Inflammatory macrophage treated with lipopolysaccharide for 4 hours (primary cell): ENCODE data around the gene USP32.

Experiments
- DNase-seq: peaks from one replicate; pipeline ENCODE4 v3.0.0-alpha.2; 2020

The USP32 gene

DNA sequence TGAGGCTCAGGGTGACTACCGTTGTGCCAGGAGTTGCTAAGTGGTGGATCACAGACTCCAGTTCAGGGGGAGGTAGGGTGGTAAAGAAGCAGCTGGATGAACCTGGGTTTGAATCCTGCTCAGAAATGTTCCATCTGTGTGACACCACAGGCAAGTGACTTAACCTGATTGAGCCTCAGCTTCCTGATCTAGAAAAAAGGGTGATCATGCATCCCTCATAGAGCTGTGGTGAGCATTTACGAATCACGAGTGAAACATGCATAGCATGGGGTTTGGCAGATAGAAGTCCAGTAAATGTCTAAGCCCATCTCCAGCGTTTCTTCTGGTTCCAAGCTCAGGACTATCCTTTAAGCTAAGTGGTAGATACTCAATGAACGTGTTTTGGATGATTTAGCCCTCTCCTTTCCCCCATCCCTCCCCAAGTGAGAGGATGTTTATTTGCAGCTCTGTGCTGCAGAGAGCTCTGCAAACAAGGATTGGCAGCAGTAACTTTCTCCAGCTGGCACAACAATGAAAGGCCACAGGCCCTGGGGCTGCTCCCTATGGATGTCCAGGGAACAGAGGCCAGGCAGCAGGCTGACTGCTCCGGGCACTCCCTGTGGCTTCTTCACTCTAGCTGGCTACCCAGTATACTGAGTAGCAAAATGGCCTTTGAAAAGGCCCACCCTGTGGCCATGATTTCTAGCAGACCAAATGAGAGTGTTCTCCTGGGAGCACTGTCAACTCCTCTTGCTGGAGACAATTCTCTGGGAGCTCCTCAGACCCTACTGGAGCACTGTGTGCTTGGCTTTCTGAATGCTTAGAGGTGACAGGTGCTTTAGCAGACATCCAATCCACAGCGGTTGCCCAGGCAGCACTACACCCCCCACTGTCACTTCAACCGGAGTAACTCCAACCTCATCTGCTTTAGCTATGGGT lies 220.8 kb downstream of the USP32 start:
- DNase-seq = no peak

DNA sequence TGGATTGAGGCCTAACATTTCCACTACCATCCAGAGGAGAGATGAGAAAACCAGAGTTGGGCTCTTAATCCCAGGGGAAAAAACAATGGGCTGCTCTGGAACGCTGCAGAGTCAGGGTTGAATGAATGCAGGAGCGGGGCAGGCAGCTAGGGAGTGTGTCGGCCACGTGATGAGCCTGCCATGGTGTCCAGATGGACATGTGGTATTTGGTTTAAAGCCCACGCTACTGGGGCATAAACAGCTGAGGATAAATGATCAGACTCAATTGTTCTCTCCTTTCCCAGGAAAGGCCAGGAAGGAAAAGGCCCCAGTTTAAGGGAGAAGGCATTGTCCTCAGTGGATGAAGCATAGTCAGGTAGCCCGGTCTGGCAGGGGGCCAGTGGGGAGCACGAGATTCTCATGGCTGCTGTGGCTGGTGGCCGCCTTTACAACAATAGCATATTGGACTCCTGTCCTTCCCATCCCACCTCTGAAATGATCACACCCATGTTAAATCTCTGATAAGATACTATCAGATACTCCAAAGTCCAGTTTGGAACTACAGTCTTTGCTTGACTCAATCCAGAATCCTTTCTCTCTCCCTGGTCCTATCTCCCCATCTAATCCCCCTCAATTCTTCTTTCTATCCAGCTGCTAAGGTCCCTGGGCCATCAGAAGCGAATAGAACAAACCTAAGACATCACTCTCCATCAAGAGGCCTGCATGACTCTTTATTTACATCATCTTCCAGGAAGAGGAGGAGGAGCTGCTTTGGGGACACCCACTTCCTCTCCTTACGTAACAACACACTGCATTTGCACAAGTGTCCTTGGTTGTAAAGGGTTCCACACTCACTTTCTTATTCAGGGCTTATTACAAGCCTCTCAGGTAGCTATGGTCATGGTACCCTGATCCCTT lies 221.8 kb downstream of the USP32 start:
- peak; percentile 79 for DNase-seq

DNA sequence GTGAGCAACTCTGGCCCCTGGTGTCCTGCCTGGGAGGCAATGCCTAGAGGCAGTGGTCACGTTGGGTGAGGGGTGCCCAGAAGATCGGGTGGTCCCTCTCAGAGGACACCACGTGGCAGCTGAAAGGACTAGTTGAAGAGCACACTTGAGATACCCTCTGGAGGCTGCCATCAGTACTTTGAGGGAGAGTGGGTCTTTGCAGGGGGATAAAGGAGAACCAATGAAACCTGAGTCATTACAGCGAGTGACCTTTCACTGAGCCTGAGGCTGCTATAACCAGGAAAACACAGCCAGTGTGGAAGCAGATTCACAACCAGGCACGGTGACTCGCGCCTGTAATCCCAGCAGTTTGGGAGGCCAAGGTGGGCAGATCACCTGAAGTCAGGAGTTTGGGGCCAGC lies 223.3 kb downstream of the USP32 start:
- DNase-seq = no peak

DNA sequence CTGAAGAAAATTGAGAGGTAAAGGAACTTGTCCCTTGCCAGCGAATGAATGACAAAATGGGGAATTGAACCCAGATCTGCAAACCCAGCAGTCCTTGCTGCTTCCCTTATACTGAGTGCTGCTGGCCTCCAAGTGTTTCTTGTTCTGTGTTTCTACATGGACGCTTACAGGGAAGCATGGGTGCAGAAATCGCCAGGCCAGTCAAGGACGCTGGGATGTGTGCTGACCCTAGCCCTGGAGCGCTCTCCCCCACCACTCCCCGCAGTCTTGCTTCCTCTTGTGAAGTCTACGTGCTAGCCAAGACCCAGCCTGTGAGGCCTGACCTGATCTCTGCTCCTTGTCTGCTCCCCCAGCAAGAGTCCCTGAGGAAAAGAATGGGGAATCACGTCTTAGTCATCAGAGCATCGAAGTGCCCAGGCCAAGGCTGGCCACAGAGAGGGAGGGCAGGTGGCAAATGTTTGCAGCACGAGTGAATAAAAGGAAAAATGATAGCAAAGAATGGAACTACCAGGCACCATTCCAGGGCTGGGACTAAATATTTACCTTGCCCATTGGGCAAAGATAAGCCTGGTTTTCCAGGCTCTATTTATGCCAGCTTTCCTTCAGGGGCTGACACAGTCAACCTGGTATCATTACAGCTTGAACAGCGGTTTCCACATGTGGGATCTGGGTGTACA lies 224.7 kb downstream of the USP32 start:
- DNase-seq = peak; percentile 30

DNA sequence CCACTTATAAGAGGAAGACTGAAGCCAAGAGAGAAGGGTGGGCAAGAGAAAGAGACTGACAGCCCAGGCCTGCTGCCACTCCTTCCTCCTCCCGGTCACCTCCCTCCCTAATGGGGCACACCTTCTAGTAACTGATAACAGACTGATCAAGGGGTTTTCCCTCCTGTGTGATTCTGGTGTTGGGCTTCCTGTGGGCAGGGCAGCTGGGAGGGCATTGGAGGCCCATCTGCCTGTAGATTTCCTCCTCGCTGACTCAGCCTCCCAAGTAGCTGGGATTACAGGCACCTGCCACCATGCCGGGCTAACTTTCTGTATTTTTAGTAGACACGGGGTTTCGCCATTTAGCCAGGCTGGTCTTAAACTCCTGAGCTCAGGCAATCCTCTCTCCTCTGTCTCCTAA lies 226.0 kb downstream of the USP32 start:
- DNase-seq = no peak

DNA sequence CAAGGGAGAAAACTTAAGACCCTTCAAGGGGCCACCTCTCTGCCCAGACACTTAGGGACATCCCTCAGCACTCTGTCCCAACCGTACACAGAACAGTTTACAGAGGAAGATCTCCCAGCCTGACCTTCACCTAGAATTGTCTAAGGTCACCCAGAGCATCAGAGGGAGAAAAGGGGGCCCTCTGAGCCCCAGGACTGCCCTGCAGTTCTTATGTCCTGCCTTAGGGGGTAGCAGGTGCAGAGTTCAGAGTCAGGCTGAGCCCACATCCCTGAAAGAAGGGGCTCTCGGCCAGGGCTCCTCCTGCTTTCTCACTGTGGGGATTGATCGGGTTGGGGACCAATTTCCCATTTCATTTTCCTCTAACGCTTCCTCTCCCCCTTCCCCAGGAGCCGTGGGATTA lies 226.7 kb downstream of the USP32 start:
- no peak for DNase-seq

DNA sequence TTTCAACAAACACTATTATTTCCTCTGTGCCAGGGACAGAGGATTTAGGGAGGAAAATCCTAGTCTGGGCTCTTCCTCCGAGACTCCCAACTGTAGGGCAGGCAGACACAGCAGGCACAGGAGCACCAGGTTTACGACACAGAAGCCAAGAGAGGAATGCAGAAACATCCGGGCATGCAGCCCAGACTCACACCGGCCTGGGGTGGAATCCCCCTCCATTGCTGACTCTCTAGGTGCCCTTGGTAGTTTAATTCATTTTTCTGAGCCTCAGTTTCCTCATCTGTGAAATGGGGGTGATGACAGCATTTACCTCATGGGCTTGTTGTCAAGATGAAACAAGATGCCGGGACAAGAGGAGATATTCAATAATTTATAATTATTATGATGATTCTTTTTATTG lies 227.2 kb downstream of the USP32 start:
- DNase-seq = no peak

DNA sequence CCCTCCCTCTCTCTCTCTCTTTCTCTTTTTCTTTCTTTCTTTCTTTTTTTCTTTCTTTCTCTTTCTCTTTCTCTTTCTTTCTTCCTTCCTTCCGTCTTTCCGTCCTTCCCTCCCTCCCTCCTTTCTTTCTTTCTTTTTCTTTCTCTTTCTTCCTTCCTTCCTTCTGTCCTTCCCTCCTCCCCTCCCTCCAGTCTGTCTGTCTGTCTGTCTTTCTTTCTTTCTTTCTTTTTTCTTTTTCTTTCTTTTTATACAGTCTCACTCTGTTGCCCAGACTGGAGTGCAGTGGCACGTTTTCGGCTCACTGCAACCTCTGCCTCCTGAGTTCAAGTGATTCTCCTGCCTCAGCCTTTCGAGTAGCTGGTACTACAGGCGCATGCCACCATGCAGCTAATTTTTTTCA lies 227.8 kb downstream of the USP32 start:
- DNase-seq = no peak

DNA sequence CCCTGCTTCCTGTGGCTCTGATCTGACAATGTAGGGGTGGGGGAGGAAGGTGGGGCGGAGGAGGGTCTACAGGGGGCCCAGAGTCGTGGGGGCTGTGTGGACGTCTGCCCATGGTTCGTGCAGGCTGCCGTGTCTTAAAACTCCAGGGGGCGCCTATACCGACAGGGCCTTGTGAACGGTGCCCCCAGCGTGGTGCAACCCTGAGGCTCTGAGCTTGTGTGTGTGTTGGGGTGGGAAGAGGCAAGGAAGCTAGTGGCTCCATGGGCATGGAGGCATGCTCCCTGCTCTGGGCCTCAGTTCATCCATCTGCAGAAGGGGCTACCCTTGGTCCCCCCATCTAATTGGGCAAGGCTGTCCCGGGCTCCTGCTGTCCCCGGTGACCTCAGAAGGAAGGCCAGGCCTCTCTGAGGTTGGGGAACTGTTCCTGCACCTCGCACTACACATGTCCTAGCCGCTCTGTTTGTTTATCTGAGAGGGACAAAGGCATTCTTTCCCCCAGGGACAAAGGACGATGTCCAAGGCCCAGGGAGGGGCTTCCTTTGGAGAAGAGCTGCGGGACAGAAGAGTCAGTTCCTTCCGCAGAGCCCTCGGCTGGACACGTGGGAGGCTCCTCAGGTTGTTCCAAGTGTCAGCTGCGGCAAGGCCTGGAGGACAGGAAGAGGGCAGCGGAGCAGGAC lies 228.7 kb downstream of the USP32 start:
- DNase-seq = no peak

DNA sequence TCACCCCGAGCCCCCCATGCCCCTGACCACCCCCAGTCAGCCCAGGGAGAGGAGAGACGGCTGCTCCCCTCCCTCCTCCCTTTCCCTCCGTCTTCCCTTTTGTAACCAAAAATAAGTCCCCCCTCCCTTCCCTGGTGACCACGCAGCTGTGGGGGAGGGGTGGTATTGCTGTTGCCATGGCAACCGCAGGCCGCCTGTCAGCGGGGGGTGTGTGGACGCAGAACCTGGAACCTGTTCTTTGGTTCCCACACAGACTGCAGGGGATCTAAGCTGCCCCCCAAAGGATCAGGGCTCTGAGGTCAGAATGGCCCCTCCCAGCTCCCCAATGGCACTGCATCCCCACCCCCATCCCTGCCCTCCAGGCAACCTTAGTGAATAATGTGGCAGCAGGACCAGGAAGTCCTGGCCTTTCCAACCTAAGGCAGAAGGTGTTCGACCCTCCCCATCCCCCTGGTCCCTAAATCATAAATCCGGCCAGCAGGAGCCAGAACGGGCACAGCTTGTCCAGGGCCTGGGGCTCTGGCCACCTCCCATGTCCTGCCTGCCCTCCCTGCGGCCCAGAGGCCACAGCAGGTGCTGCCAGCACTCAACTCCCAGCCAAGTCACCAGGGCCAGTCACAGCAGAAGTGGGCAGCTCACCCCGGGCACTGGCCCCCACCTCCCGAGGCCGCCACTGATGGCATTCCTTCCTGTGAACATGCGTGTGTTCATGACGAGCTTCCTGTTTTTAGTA lies 230.2 kb downstream of the USP32 start:
- DNase-seq = peak; percentile 26

DNA sequence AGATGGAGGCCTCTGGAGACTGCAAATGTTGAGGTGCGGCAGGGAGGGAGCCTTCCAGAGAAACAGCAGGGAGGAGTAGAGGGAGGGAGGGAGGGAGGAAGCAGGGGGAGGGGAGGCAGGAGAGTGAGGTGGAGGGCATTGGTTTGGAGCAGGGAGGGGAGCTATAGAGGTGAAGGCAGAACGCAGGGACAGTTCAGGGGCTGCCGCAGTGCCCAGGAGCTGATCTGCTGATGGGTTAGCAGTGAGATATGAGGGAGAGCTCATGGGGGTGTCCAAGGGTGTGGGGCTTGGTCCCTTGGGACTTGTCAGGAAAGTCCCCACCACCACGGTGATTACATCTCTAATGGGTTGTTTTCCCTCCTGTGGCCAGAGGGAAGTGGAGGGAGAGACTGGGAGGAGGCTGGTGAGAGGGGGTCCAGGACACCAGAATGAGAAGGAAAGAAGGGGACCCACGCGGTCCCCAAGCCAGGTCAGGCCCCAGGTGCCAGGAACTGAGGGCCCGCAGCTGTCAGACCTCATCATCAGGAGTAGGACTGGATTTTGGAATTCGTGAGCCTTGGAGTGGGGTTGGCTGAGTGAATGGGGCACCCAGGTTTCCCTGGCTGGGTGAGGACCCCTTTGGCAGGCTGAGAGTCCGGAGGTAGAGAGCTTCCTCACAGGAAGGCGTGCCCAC lies 231.0 kb downstream of the USP32 start:
- no peak for DNase-seq

DNA sequence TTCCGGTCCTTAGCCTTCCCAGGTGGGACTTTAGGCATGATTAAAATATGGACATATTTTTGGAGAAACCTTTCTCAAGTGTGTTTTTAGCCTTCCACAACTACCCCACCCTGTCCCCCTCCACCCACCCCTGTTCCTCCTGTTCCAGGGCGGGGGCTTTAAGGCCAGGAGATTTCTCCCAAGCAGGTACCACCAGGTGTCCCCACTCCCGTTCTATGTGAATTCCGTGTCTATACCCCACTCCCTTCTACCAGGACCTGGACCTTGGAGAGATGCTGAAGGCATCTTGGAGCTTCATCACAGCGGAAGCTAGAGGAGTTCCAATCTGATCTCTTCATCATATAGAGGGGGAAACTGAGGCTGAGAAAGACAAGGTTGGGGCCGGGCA lies 232.5 kb downstream of the USP32 start:
- no peak for DNase-seq

DNA sequence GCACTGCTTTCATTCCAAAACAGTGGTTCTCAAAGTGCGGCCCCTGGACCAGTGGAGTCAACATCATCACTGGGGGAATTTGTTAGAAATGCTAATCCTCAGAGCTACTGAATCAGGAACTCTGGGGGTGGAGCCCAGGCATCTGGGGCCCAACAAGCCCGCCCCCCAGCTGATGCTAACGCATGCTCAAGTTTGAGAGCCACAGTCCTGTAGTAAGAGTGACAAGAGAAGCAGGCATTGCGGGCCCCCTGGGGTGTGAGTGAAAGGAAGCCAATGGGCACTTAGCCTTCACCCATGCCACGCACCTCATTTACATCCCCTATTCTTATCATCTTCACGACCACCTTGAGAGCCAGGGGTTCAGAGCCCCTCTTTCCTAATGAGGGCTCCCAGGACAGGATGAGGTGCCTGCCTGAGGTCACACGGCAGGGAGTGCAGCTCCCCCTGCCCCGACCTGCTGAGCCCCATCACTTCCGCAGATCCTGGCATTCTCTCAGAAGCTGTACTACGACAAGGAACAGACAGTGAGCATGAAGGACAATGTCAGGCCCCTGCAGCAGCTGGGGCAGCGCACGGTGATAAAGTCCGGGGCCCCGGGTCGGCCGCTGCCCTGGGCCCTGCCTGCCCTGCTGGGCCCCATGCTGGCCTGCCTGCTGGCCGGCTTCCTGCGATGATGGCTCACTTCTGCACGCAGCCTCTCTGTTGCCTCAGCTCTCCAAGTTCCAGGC lies 233.0 kb downstream of the USP32 start:
- DNase-seq = no peak

DNA sequence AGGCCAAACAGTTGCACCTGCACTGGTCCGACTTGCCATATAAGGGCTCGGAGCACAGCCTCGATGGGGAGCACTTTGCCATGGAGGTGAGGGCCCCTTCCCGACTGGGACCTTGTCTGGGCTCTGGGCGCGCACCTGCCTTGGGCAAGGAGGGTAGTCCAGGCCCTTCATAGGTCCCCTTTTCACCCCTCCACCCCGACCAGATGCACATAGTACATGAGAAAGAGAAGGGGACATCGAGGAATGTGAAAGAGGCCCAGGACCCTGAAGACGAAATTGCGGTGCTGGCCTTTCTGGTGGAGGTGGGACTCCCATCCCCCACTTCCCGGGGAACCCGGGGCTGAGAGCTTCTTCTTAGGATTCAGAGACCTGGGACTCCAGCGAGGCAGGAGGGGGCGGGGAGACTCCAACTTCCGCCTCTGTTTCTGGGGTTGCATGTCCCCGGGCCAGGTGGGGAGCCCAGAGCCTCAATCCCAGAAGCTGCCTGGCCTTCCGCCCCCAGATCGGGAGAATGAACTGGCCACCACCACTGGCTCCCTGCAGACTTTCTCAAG lies 234.4 kb downstream of the USP32 start:
- no peak for DNase-seq

DNA sequence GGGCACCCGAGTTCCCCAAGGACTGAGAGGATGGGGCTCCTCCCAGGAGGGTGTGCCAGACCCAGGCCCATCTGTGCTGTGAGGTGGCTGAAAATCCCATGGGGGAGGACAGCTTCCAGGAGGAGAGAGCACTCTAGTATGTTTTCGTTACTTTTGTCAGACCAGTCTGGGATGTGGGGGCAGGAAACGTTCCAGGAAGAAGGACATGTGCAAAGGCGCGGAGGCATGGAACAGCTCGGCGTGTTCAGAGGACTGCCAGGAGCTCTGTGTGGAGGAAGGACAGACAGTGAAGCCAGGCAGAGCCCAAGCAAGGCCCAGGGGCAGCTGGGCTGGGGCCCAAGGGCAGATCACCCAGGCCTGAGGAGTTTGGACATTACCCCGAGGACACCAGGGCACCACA lies 235.2 kb downstream of the USP32 start:
- no peak for DNase-seq

DNA sequence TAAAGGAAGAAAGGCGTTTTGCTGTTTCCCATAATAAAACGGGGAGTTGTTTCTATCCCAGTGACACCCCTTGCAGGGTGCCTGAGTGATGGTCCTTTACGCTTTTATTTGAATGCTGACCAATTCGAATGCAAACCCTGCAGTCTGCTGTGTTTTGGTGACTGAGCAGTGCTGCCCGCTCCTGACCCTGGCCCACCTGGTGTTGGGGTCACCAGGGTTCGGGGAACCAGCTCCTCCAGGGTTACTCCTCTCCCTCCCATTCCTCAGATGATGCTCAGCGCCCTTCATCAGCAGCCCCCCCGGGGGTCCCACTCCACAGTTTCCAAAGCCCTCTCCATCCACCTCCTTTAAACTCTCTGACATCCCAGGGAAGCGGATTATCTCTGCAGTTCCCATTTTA lies 236.1 kb downstream of the USP32 start:
- DNase-seq = no peak

DNA sequence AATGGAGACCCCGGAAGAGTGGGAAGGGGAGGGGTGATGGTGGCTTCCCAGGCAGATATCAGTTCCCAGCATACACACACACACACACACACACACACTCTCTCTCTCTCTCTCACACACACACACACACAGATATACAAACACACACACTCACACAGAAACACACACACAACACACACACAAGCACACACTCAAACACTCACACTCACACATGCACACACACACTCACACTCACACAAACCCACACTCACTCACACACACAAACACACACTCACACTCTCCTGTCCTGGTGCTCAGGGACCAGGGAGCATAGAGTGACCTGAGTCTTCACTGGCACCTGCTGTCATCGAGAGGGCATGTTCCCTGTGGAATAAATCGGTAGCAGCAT lies 236.5 kb downstream of the USP32 start:
- DNase-seq = no peak

DNA sequence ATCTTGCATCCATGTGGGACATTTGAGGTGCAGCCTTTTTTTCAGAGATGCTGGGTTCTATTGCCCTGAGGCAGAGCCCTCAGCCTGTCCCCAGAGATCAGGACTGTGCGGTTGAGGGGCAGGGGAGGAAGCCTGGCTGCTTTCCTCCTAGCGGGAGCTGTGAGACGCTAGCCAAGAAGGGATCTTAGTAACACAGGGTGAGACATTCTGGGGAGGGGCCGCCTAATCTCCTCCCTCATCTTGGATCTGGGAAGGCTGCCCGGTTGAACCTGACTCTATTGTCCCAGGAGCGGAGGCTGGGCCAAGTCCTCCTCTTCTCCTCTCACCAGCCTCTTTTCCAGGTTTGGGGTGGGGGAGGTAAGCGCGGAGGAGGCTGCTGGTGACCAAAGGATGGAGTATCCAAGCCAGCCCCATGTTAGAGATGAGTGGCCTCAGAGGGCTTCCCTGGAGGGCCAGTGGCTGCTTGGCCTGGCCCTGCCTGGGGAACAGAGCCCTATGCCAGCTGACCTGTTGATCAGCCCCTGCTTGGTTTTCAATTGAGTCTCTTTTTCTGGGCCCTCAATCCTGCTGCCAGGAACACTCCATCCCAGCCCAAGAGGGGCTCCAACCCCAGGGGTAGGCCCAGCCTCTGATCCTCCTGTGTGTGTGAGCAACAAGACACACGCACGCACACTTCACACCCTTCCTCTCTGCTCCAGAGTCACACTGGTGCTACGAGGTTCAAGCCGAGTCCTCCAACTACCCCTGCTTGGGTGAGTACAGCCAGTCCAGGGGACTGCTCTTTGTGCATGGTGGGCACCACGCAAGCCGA lies 237.1 kb downstream of the USP32 start:
- no peak for DNase-seq

DNA sequence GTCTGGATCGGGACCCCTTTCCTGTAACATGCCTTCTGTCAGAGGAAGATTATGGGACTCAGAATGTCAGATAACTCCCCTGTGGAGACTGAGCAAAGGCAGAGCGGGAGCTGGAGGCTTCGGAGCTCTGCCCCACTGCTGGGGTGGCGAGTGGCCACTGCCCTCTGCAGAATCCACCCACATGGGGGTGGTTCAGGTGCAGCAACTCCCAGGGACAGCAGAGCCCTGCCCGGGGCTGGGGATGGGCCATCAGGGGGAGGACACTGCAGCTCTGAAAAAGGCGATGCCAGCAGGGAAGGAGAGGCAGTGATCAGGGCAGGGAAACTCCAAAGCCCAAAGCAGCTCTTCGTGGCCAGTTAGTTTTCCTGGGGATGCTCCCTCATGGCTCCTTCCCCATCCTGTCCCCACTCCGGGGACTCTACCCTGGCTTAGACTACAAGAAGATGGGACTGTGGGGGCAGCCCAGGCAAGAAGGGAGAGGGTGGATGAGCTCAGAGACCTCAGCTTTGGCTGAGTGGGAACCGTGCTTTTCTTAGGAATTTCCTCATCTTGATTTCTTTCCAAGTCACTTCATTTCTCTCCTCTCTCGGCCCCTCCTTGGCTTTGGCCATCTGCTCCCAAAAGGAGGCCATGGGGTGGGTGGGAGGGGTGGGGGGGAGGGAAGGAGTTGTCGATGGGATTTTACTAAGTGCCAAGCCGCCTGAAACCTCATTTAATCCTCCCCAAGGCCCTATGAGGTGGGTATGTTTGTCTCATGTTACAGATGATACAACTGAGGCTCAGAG lies 238.1 kb downstream of the USP32 start:
- DNase-seq = no peak
